GM19372 (cell line): ENCODE results near the gene HOXC9.

Experiments
- ATAC-seq: cut with Tn5 transposase; IDR thresholded peaks from one replicate; pipeline ENCODE4 v1.9.1; 2021; ENCODE audit warnings: mild to moderate bottlenecking, low read depth, moderate library complexity; ENCODE audit not compliant: unreplicated experiment

Gene HOXC9

GRCh38 chr12:54024581-54025305 is 24.8 kb downstream of the HOXC9 start:
- no peak for ATAC-seq

GRCh38 chr12:54025499-54026405 is 25.8 kb downstream of the HOXC9 start:
- no peak for ATAC-seq

- ATAC-seq = no peak
These were observed 26.9 kb downstream of the HOXC9 start for GRCh38 chr12:54026640-54027441.

- no peak for ATAC-seq
These were observed 27.5 kb downstream of the HOXC9 start for GRCh38 chr12:54027442-54027786.

- no peak for ATAC-seq
These were observed 28.6 kb downstream of the HOXC9 start, which contains the start of gene HOXC6 for GRCh38 chr12:54028314-54029201. TSS of gene HOXC6 (plus strand) at chr12:54028440. CDS start at chr12:54028522, 82 bp downstream.

GRCh38 chr12:54029529-54030441 is 29.8 kb downstream of the HOXC9 start:
- ATAC-seq = no peak

- no peak for ATAC-seq
These were observed 30.5 kb downstream of the HOXC9 start for GRCh38 chr12:54030442-54030801.

- no peak for ATAC-seq
These were observed 31.0 kb downstream of the HOXC9 start for GRCh38 chr12:54030889-54031471.

GRCh38 chr12:54031480-54031879 is 31.5 kb downstream of the HOXC9 start:
- no peak for ATAC-seq

GRCh38 chr12:54032086-54032619 is 32.2 kb downstream of the HOXC9 start:
- ATAC-seq = no peak

- no peak for ATAC-seq
These were observed 32.7 kb downstream of the HOXC9 start, which contains the start of gene HOXC5 for GRCh38 chr12:54032627-54033100. TSS of gene HOXC5 (plus strand) at chr12:54033050. CDS start at chr12:54033123, 73 bp downstream.

- no peak for ATAC-seq
These were observed 33.4 kb downstream of the HOXC9 start for GRCh38 chr12:54033106-54033979.

GRCh38 chr12:54033980-54034784 is 34.2 kb downstream of the HOXC9 start:
- ATAC-seq = no peak

GRCh38 chr12:54034785-54035310 is 34.9 kb downstream of the HOXC9 start:
- ATAC-seq = no peak

- ATAC-seq = no peak
These were observed 35.8 kb downstream of the HOXC9 start for GRCh38 chr12:54035568-54036264.
